Kidney epithelial cell (primary cell): ENCODE data around the gene NR3C1. TPM values are rescaled to one million over a fixed set of nuclear protein-coding genes. Genes with fewer than 3 reads are reported as not detected.

Experiments
- DNase-seq: peaks from one replicate; pipeline ENCODE4 v3.0.0-alpha.2; 2010; ENCODE audit warnings: low read depth
- H3K27me3 ChIP-seq: 2 replicates; pipeline ENCODE4 v1.6.0; 2011; ENCODE audit warnings: low read length; ENCODE audit not compliant: control insufficient read depth, insufficient read depth
- H3K36me3 ChIP-seq: 2 replicates; pipeline ENCODE4 v1.5.1; 2011; ENCODE audit warnings: low read length; ENCODE audit not compliant: control insufficient read depth, insufficient read depth
- H3K4me3 ChIP-seq: 2 replicates; pipeline ENCODE4 v1.5.1; 2011; ENCODE audit warnings: low read depth, mild to moderate bottlenecking, control low read depth, low read length
- total RNA-seq: library from RNA; depleted of rRNA; stranded (reverse); fragments of >200 nt; gene quantifications from 2 replicates; pipeline ENCODE4 v1.2.3, GENCODE V29; 2015
- TF ChIP-seq, protein P1 (sequence below): IDR thresholded peaks from 2 replicates; pipeline ENCODE4 v1.5.1; 2011; ENCODE audit warnings: mild to moderate bottlenecking, moderate library complexity, low read length, control low read depth, inconsistent platforms; ENCODE audit not compliant: insufficient read depth, poor library complexity, severe bottlenecking

The NR3C1 gene
- total RNA-seq, 1 donor from 2014 or later = 18.3 TPM

GRCh38 chr5:143399616-143400540, 3.6 kb downstream of the NR3C1 start:
- H3K4me3 ChIP-seq = no peak overlapping the region
- no peak for DNase-seq
- H3K36me3 ChIP-seq = no peaks in the 10 kb centered on the region
- TF ChIP-seq, protein P1, sequence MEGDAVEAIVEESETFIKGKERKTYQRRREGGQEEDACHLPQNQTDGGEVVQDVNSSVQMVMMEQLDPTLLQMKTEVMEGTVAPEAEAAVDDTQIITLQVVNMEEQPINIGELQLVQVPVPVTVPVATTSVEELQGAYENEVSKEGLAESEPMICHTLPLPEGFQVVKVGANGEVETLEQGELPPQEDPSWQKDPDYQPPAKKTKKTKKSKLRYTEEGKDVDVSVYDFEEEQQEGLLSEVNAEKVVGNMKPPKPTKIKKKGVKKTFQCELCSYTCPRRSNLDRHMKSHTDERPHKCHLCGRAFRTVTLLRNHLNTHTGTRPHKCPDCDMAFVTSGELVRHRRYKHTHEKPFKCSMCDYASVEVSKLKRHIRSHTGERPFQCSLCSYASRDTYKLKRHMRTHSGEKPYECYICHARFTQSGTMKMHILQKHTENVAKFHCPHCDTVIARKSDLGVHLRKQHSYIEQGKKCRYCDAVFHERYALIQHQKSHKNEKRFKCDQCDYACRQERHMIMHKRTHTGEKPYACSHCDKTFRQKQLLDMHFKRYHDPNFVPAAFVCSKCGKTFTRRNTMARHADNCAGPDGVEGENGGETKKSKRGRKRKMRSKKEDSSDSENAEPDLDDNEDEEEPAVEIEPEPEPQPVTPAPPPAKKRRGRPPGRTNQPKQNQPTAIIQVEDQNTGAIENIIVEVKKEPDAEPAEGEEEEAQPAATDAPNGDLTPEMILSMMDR = no peak
- H3K27me3 ChIP-seq = no peaks in the 10 kb centered on the region

GRCh38 chr5:143398451-143399237, 4.8 kb downstream of the NR3C1 start:
- Histone ChIP-seq H3K27me3 (no peaks in the 10 kb centered on the region), H3K4me3 (no peak overlapping the region), H3K36me3 (no peaks in the 10 kb centered on the region)
- no peak for DNase-seq
- TF ChIP-seq, protein P1 = no peak

GRCh38 chr5:143398053-143398355, 5.5 kb downstream of the NR3C1 start:
- Histone ChIP-seq H3K4me3 (no peak overlapping the region), H3K27me3 (no peaks in the 10 kb centered on the region), H3K36me3 (no peaks in the 10 kb centered on the region)
- DNase-seq = no peak
- TF ChIP-seq, protein P1 = no peak

GRCh38 chr5:143397302-143398052, 6.0 kb downstream of the NR3C1 start:
- Histone ChIP-seq H3K27me3 (no peaks in the 10 kb centered on the region), H3K36me3 (no peaks in the 10 kb centered on the region), H3K4me3 (no peak overlapping the region)
- DNase-seq = no peak
- TF ChIP-seq, protein P1 = no peak

DNA sequence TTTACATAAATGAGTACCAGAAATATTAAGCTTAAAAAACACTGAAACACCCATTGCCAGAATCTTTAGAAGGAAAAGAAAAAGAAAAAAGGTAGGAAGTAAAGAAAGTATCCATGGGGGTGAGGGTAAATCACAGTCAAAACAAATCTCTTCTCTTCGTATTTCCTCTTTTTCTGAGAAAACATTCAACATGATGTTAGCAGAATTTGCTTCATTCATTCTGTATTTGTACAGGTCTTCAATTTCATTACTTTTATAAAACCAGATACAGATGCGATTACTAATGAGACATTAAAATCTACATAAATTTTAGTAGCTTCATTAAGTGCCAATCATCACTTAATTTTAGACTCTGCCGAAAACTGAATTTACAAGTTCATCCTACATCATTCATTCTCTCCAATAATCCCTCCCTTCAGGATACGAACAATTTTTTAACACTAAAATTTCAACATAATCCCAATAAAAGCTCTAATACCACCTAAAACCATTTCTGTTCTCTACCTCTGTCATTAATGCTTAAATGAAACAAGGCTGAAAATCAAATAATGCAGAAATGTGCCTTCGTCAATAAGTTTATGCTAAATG, 7.0 kb downstream of the NR3C1 start:
- Histone ChIP-seq H3K36me3 (no peaks in the 10 kb centered on the region), H3K27me3 (no peaks in the 10 kb centered on the region), H3K4me3 (no peak overlapping the region)
- TF ChIP-seq, protein P1 = no peak
- no peak for DNase-seq
